Measurements from ENCODE around the gene RHOF.

The RHOF gene

GRCh38 chr12:121740847-121741246 is 52.6 kb downstream of the RHOF start:
- DNase-seq = no peak

GRCh38 chr12:121738340-121738858 is 55.1 kb downstream of the RHOF start:
- DNase-seq = no peak

GRCh38 chr12:121733849-121734248 is 59.6 kb downstream of the RHOF start:
- no peak for DNase-seq

- no peak for DNase-seq
Measured at GRCh38 chr12:121731473-121731872, 62.0 kb downstream of the RHOF start.

GRCh38 chr12:121729021-121729420 is 64.5 kb downstream of the RHOF start:
- DNase-seq = no peak
